HG03558 (cell line): ENCODE measurements around the gene SPACA6.
"Not testable (repeated sequence)": the region's sequence is repeated elsewhere in the genome, so short reads cannot be mapped to it uniquely, and the experiment has no call there.

Source experiments
- ATAC-seq: cut with Tn5 transposase; IDR thresholded peaks from one replicate; pipeline ENCODE4 v1.9.1; 2021; ENCODE audit warnings: moderate number of reproducible peaks; ENCODE audit not compliant: unreplicated experiment; ENCODE audit errors: extremely low read depth

The SPACA6 gene

DNA sequence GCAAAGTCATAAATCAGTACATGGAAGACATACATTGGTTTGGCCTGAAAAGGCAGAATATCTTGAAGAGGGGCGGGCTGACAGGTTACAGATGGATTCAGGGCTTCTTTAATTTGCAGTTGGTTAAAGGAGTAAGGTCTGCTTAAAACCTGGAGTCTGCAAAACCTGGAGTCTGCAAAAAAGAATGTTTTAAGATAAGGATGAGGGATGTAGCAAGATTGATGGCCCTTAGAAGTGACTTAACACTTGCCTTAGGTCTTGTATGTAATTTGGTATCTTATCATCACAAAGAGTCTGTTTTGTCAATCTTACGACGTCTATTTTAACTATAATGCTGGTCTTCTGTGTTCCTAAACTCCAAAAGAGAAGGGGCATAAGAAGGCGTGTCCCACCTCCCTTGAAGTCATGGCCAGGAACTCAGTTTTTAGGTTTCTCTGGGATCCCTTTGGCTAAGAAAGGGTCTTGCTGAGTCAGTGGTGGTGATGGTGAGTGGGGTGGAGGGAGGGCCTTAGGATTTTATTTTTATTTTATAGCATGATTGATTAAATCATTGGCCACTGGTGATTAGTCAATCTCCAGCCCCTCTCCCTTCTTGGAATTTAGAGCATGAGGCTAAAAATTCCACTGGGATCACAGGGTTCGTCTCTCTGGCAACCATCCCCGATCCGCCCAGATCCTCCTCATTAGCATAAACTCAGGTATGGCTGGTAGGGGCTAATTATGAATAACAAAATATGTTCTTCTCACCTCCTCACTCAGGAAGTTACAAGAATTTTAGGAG, 40.8 kb downstream of the SPACA6 start:
- ATAC-seq, result no peak

DNA sequence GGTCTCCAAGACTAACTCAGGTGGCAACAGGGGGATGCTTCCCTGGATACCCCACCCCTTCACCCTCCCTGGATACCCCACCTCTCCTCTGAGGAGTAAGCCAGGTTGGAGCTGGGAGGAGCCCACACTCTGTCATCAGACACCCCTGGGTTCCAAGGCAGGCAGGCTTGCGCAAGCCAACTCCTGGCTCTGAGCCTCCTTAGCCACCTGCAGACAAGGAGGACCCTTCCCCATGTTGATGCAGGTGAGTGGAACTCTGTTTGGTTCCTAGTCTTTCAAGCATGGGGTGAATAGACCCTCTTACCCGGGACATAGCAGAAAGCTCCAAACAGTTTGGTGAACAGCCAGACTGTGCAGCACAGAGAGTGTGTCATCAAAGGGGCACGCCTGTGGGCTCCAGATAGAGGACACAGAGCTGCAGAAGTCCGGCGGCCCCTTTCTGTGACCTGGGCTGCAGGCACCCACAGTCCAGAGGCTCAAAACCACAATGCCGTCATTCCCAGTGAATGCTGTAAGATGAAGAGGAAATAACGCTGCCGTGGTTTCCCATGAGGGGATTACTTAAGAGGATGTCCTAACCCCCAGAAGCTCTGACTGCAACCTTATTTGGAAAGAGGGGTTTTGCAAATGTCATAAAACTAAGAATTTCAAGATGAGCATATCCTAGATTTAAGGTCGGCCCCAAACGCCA, 42.8 kb downstream of the SPACA6 start:
- ATAC-seq, result no peak

DNA sequence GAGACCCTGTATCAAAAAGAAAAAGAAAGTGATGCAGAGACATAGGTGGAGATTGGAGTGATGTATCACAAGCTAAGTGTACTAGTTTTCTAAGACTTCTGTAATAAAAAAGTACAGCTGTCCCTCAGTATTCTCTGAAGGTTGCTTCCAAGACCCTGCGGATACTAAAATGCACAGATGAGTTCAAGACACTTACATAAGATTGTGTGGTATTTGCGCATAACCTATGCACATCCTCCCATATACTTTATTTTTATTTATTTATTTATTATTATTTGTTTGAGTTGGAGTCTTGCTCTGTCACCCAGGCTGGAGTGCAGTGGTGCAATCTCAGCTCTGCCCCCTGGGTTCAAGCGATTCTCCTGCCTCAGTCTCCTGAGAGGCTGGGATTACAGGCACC, 44.3 kb downstream of the SPACA6 start:
- no peak for ATAC-seq

DNA sequence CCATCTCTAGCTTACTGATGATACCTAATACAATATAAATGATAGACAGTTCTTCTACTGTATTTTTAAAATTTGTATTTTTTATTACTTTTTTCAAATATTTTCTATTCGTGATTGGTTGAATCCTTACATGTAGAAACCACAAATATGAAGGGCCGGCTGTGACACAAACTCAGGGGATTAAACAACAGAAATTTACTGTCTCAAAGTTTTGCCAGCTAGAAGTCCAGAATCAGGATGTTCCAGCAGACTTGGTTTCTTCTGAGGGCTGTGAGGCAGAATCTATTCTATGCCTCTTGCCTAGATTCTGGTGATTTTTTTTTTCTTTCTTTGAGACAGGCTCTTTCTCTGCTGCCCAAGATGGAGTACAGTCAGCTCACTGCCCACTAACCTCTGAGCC, 44.8 kb downstream of the SPACA6 start:
- no peak for ATAC-seq

DNA sequence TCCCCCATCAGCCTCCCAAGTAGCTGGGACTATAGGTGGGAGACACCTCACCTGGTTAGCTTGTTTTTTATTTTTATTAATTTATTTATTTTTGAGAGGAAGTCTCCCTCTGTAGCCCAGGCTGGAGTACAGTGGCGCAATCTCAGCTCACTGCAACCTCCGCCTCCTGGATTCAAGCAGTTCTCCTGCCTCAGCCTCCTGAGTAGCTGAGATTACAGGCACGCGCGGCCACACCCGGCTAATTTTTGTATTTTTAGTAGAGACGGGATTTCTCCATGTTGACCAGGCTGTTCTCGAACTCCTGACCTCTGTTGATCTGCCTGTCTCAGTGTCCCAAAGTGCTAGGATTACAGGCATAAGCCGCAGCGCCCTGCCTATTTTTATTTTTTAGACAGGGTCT, 45.4 kb downstream of the SPACA6 start:
- ATAC-seq, result not testable (repeated sequence)

DNA sequence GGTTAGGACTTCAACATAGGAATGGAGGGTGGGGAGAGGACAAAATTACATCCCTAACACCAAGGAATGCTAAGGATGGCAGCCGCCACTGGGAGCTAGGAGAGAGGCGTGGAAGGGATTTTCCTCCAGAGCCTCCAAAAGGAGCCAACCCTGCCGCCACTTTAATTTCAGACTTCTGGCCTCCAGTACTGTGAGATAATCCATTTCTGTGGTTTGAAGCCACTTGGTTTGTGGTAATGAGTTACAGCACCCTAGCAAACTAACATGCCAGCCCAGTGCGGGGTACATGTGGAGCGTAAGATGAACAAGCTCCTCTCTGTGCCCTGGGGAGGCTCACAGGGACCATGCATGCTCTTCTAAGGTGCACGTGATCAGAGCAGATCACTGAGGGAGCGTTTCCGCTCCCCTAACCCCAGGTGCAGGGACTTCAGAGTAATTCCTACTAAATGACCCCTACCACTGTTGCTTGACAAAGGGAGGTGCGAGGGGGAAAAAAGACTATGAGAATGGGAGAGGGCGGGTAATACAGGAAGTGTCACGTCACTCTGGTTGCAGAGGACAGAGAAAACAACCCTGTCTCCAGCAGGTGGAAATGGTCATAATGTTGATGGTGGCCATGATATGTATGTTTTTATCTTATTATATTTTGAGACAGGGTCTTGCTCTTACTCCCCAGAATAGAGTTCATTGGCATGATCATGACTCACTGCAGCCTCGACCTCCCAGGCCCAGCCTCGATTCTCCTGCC, 46.5 kb downstream of the SPACA6 start:
- no peak for ATAC-seq

DNA sequence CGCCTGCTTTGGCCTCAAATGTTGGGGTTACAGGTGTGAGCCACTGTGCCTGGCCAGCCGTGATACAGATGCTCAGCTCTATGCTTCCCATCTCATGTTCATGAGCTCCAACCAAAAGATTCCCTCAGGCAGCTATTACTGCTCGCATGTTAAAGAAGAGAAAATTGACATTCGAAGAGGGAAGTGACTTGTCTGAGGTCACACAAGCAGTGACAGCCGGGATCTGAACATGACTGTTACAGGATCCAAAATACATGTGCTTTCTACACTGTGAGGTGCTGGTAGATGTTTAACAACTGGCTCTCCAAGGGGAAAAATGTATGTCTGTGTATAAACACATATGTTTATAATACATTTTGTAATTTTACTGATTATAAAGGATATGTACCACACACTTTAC, 47.2 kb downstream of the SPACA6 start:
- ATAC-seq, result no peak

DNA sequence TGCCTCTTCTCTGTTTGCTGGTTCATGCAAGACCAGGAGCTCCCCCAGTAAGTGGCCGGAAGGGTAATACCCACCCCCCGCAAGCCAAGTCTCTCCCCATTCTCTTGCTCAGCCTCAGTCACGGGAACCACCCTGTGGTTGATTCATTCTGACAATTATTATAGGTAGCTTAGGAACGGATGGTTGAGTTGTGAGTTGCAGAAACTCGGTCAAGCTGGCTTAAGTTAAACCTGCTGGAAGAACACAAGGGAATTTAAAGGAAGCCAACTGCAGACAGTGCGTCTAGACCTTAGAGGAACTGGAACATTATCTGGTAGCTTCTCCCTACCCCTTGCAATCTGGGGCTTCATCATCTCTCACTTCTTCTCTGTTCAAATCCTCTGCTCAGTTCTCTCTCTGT, 49.7 kb downstream of the SPACA6 start:
- ATAC-seq, result no peak

DNA sequence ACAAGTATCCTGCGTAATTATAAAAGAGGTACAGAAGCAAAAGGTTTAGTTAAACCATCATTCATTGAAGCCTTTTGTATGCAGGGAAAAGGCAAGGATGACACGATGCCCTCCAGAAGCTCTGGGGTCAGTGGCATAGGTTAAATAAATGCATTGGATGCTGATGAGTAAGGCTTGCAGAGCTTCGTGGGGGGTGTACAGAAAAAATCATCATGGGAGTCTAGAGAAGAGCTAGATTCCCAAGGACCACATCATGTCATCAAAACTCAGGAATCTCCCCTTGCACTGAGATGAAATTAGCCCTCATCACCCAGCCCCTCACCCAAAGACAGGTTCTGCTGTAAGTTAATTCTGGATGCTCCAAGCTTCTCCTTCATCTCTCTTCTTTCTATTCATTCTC, 50.3 kb downstream of the SPACA6 start:
- no peak for ATAC-seq

DNA sequence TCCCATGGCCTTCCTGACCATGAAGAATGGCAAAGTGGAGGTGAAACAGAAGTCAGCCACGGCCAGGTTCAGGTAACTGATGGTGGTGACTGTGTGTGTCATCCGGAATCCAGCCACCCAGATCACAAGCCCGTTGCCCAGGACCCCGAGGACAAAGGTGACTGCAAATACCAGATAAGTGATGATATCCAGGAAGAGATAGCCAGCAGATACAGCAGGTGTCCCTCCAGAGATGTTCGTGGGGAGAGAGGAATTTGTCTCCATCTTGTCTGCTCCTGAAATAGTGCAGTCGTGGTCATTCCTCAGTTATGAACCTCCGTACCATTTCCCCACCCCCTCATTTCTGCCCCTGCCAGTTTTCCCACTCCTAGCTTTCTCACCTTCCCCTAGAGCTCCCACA, 53.6 kb downstream of the SPACA6 start:
- ATAC-seq, result no peak

DNA sequence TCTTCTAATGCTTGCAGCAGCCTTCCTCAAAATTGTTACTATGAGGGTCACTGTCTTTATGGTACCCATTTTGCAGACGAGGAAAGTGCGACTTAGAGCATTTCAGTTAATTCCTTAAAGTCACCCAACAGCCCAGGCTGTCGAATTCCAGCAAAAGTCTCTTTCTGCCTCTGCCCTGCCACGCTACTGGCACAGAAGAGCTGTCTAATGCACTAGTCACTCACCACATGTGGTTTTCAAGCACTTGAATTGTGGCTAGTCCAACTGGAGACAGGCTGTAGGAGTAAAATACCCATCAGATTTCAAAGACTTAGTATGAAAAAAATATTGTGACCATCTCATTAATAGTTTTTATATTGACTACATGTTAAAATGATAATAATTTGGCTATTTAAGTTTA, 56.8 kb downstream of the SPACA6 start:
- ATAC-seq, result no peak

DNA sequence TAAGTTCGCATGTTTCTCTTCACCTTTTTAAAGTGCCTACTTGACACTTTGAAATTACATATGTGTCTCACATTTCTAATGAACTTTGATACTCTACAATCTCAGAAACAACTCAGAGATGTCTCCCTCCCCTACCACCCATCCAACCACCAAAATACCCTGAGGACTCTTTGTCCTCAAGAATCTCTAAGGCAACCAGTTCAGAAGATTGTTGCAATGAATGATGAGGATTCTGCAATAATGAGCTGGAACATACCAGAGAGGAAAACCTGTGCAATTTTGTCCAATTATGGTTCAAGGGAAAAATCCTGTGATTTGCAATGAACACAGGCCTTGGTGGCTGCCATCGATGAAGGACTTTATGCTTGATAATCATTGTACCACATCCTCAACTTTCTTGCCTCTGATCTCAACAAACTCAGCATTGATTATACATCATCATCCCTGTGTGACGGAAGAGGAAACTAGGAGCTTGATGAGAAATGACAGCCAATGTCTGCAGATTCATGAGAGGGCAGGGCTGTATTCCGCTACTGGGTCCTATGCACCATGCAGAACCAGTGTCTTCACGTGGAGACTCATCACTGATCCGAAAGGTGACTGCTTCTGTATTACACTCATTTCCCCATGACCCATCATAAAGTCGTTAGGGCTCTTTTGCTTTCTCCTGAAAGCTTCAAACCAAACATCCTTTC, 57.4 kb downstream of the SPACA6 start:
- ATAC-seq, result no peak

DNA sequence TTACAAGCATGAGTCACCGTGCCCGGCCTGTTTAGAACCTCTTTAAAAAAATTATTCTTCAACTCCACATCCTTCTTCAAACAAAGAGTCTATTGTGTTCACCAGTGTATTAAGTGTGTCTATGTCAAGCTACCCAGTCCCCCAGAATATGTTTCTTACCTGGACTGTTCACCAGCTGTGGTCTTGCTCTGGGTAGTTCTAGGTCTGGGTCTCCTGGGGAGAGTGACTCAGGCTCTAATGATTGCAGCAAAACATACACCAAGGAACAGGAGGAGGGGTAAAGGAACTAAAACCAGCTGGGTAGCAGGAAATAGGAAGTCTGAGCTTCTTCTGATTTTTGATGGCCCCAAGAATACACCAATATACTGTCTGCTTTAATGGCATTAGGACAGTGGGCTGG, 58.5 kb downstream of the SPACA6 start, which contains the start of gene FPR1:
Gene FPR1 (minus strand): TSS at position 224 of the 400 bp plus-strand sequence. CDS start 4,884 bp downstream, outside the sequence.
- no peak for ATAC-seq

DNA sequence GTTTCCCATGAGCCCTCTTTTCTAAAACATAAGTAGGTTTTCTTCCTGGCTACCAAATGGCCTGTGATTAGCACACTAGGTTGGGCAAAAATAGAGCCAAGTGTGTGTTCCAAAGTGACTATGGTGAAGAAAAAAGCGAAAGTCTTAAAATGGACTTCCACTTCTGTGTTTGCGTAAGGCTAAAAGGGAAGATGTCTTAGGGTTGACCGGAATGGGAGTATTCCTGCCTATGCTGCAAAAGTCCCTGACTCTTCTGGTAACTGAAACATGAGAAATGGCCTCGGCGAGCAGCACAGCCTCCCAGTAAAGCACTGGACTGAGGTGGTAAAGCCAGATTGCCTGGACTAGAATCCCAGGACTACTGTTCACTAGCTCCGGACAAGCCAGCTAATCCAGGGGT, 61.0 kb downstream of the SPACA6 start:
- no peak for ATAC-seq

DNA sequence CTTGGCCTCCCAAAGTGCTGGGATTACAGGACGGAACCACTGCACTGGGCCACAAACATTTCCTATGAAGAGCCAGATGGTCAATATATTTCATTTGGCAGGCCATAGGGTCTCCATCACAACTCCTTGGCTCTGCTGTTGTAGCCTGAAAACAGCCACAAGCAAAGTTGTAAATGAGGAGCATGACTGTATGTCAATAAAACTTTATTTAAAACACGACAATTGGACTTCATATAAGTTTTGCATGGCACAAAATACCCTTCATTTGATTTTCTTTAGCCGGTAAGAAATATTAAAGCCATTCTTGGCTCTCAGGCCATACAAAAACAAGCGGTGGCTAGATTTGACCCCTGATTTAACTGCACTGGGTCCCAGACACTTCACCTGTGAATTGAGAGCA, 61.6 kb downstream of the SPACA6 start:
- ATAC-seq, result no peak
